Measurements from ENCODE around the gene AGPAT4. TPM values are rescaled to one million over a fixed set of nuclear protein-coding genes. Genes with fewer than 3 reads are reported as not detected.

AGPAT4 gene
- total RNA-seq, 4 donors from 2014 or later, result 10.5 to 20.8 (median 12.6) TPM

- WGBS, 2 donors, result 73 to 78% methylated on average over 9 of the region's 9 CpGs
- H3K4me3 ChIP-seq, result no peak overlapping the region
- H3K27ac ChIP-seq, result no peak overlapping the region
- H3K9me3 ChIP-seq, result no peaks in the 10 kb centered on the region
- peaks cover 0 to 10% (median 0%) of the 10 kb centered on the region in 3 donors for H3K36me3 ChIP-seq
- DNase-seq (ENCODE audit: low spot score in 2 of 2), result no peak
- no peaks in the 10 kb centered on the region for H3K27me3 ChIP-seq
- TF ChIP-seq POLR2A (IDR thresholded peaks at IDR 0.05) (no peak), CTCF (IDR thresholded peaks at IDR 0.05) (no peak), EP300 (IDR thresholded peaks at IDR 0.05) (no peak)
- peaks cover 0 to 2% (median 0%) of the 10 kb centered on the region in 4 donors for H3K4me1 ChIP-seq
Measured at GRCh38 chr6:161266513-161267230, 7.2 kb downstream of the AGPAT4 start.

GRCh38 chr6:161265975-161266374, 7.9 kb downstream of the AGPAT4 start:
- H3K27me3 ChIP-seq, result no peaks in the 10 kb centered on the region
- no peaks in the 10 kb centered on the region for H3K4me1 ChIP-seq
- WGBS, 2 donors, result 79 to 94% methylated on average over 7 of the region's 7 CpGs
- H3K27ac ChIP-seq, result no peak overlapping the region
- no peaks in the 10 kb centered on the region for H3K9me3 ChIP-seq
- no peak overlapping the region for H3K4me3 ChIP-seq
- TF ChIP-seq EP300 (IDR thresholded peaks at IDR 0.05), result no peak
- no peak for TF ChIP-seq CTCF (IDR thresholded peaks at IDR 0.05)
- TF ChIP-seq POLR2A (IDR thresholded peaks at IDR 0.05), result no peak
- DNase-seq (ENCODE audit: low spot score in 2 of 2), result no peak
- H3K36me3 ChIP-seq, result peaks cover 0 to 17% (median 0%) of the 10 kb centered on the region in 3 donors

DNA sequence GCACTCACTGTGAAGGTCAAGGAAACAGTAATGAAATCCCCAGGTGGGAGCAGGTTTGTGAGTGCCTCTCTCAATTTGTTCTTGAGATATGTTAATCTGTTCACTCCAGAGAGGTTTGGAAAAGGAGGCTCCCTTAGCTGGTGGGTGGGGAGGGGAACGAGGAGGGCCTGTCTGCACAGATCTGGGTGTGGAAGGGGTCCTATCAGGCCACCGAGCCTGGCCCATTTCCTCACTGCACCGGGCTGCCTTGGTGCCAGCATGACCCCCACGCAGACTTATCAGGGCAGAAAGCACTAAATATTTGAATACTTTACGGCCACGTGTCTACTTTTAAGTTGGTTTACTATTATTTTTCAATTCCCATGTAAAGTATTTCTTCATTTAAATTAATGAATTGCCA, 8.3 kb downstream of the AGPAT4 start:
- H3K36me3 ChIP-seq, result peaks cover 0 to 20% (median 0%) of the 10 kb centered on the region in 3 donors
- no peaks in the 10 kb centered on the region for H3K9me3 ChIP-seq
- no peak overlapping the region for H3K27ac ChIP-seq
- no peak for DNase-seq (ENCODE audit: low spot score in 2 of 2)
- H3K4me1 ChIP-seq, result no peaks in the 10 kb centered on the region
- 90 to 98% methylated on average over 6 of the region's 6 CpGs for WGBS, 2 donors
- TF ChIP-seq EP300 (IDR thresholded peaks at IDR 0.05), result no peak
- no peak for TF ChIP-seq CTCF (IDR thresholded peaks at IDR 0.05)
- no peak for TF ChIP-seq POLR2A (IDR thresholded peaks at IDR 0.05)
- H3K4me3 ChIP-seq, result no peak overlapping the region
- H3K27me3 ChIP-seq, result no peaks in the 10 kb centered on the region

DNA sequence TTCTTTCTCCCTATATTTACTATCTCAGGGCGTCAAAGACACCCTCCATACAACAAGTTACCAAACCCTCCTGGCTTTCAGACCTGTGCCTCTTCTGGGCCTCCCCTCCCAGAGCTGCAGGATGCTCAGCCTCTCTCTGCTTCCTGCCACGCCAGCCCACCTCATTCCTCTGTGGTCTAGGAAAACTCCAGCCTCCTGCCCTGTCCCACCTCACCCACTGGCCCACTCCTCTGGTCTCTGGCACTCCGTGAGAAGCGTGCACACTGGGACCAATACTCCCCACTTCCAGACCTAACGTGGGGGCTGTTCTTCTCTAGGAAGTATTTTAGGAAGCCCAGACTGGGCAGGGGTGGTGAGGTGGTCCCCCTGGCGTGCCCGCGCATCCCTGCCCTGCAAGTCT, 9.7 kb downstream of the AGPAT4 start:
- Histone ChIP-seq H3K9me3 (no peaks in the 10 kb centered on the region), H3K27ac (no peak overlapping the region), H3K27me3 (no peaks in the 10 kb centered on the region), H3K36me3 (peaks cover 0 to 31% (median 0%) of the 10 kb centered on the region in 3 donors), H3K4me1 (no peaks in the 10 kb centered on the region), H3K4me3 (no peak overlapping the region)
- 85 to 91% methylated on average over 6 to 8 of the region's 8 CpGs for WGBS, 2 donors
- TF ChIP-seq POLR2A (IDR thresholded peaks at IDR 0.05) (no peak), CTCF (IDR thresholded peaks at IDR 0.05) (no peak), EP300 (IDR thresholded peaks at IDR 0.05) (no peak)
- DNase-seq (ENCODE audit: low spot score in 2 of 2), result no peak

DNA sequence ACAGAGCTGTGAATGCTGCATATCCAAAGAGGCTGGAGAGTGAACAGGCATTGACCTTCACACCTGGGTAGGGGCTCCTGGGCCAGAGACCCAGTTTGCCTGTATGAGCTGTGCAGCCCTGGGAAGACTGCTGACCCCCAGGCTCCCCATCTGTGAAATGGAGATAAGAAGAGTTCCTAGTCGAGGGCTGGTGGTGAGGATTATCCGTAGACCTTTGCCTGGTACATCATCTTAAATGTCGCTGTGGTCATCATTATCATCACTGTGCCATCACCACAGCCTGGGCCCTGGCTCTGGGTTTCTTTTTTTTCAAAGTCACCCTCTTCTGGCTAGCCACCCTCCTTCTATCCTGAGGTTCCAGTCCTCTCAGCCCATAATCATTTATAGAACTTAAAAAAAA, 12.0 kb downstream of the AGPAT4 start:
- WGBS, 2 donors, result 88 to 100% methylated on average over 3 of the region's 3 CpGs
- Histone ChIP-seq H3K27ac (no peak overlapping the region), H3K27me3 (no peaks in the 10 kb centered on the region), H3K4me1 (peaks cover 0 to 3% (median 0%) of the 10 kb centered on the region in 4 donors), H3K4me3 (no peak overlapping the region), H3K9me3 (no peaks in the 10 kb centered on the region), H3K36me3 (peaks cover 0 to 31% (median 0%) of the 10 kb centered on the region in 3 donors)
- no peak for DNase-seq (ENCODE audit: low spot score in 2 of 2)
- TF ChIP-seq EP300 (IDR thresholded peaks at IDR 0.05) (no peak), CTCF (IDR thresholded peaks at IDR 0.05) (no peak), POLR2A (IDR thresholded peaks at IDR 0.05) (no peak)
